HG02970 (cell line): ENCODE measurements around the gene CYP4Z1.
"Not testable (repeated sequence)": the region's sequence is repeated elsewhere in the genome, so short reads cannot be mapped to it uniquely, and the experiment has no call there.

Source experiments
- ATAC-seq: cut with Tn5 transposase; IDR thresholded peaks from one replicate; pipeline ENCODE4 v1.9.1; 2021; ENCODE audit warnings: mild to moderate bottlenecking, moderate library complexity, moderate number of reproducible peaks; ENCODE audit not compliant: unreplicated experiment, low FRiP score

CYP4Z1 gene, protein sequence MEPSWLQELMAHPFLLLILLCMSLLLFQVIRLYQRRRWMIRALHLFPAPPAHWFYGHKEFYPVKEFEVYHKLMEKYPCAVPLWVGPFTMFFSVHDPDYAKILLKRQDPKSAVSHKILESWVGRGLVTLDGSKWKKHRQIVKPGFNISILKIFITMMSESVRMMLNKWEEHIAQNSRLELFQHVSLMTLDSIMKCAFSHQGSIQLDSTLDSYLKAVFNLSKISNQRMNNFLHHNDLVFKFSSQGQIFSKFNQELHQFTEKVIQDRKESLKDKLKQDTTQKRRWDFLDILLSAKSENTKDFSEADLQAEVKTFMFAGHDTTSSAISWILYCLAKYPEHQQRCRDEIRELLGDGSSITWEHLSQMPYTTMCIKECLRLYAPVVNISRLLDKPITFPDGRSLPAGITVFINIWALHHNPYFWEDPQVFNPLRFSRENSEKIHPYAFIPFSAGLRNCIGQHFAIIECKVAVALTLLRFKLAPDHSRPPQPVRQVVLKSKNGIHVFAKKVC

GRCh38 chr1:47067097-47067594 is at the start of gene CYP4Z1:
TSS of gene CYP4Z1 (plus strand) at chr1:47067231. CDS start at chr1:47067491, 260 bp downstream.
- ATAC-seq = no peak

DNA sequence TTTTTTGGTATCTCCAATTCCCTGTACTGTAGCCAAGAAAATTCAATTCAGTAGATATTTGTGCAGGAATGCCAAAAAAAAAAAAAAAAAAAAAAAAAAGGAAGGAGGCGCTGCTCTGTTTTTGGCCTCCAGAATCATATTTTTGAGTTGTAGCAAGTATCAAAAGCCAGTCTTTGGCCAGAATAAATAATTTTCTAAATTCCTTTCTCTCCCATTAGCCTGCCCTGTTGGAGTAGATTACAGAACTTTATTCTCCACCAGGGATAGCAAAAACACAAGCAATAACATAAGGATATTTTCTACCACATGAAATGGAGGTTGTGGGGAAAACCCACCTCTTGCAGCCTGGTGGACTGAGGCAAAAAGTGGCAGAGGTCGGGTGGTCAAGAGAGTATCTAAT is 46.0 kb upstream of the CYP4Z1 start:
- no peak for ATAC-seq

GRCh38 chr1:47023268-47024140 is 43.5 kb upstream of the CYP4Z1 start, which contains the start of gene CYP4X1:
TSS of gene CYP4X1 (plus strand) at chr1:47023669. CDS start at chr1:47023818, 149 bp downstream.
- no peak for ATAC-seq

DNA sequence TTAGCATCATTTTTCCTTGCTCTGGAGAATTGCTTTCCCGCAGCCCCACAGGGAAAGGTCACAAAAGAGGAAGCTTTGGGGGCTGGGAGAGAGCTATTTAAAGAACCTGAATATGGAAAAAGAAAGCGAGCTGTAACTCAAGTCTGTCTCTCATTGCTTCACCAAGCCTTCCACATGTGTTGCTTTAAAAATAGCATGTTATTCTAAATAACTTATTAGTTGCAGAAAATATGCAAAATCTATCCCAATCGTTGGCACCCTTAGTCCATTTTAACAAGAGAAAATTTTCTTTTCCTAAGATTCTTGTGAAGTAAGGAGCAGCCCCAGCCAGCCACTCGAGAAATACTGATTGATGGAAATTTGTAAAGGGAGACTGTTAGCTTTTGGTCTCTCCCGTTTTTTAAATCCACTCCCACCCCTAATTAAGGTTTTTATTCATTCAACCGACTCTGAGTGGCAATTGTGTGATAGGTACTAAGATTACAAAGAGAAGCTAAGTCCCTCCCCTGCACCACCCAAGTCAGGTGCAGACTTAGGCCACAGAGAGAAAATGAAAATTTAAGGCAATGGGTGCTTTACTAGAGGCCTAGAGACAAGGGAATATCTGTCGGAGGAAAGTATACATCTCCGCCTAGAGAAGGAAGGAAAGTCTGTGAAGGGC is 42.8 kb upstream of the CYP4Z1 start:
- no peak for ATAC-seq

GRCh38 chr1:47030170-47030805 is 36.7 kb upstream of the CYP4Z1 start:
- ATAC-seq = no peak

- ATAC-seq = no peak
Observed at GRCh38 chr1:47031059-47031458, 36.0 kb upstream of the CYP4Z1 start.

DNA sequence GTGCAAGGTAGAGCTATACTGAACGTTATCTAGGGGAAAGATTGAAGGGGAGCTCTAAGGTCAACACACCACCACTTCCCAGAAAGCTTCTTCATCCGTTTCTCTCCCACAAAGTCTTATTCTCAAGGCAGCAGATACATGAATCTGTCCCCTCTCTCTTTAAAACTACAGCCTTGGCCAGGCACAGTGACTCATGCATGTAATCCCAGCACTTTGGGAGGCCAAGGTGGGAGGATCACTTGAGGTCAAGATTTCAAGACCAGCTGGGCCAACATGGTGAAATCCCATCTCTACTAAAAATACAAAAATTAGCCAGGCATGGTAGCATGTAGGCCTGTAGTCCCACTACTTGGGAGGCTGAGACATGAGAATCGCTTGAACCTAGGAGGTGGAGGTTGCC is 35.4 kb upstream of the CYP4Z1 start:
- no peak for ATAC-seq

GRCh38 chr1:47036764-47037163 is 30.3 kb upstream of the CYP4Z1 start:
- no peak for ATAC-seq

- ATAC-seq = no peak
Observed at GRCh38 chr1:47059376-47059775, 7.7 kb upstream of the CYP4Z1 start.

- not testable (repeated sequence) for ATAC-seq
Observed at GRCh38 chr1:47069080-47069479, 2.0 kb downstream of the CYP4Z1 start.

DNA sequence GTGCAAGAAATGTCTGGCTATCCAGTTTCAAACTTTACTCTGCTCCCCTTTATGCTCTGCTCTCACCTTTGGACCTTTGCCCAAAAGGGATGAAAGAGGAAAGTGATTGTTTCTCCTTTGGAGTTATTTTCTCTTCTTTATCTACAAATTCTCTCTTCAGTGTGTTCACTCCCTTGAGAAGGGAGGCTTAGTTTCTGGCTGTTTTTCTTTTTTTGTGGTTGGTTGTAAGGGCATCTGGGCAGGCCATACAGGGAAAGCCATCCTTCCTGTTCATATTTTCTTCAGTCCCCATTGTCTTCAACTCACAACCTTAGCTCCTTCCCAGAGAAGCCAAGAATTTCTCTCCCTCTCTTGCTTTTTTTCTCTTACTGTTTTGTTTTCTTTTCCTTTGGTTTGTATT is 2.5 kb downstream of the CYP4Z1 start:
- not testable (repeated sequence) for ATAC-seq

DNA sequence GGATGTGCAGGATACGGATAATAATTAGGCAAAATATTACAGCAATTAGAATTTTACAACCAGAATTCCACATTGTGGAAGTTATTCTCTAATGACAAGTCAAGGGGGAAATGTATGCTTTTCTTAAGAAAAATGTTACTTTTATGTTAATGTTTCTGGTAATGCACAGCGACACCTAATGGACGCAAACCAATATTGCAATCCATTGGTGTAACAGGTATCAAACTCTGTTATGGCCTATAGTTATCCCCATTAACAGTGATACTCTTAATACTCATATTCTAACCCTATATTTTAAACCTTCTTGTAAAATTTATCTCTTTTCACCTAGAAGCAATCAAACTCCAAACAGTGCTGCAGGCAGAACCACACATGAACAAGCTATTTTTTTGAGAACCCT is 22.3 kb downstream of the CYP4Z1 start:
- ATAC-seq = not testable (repeated sequence)

DNA sequence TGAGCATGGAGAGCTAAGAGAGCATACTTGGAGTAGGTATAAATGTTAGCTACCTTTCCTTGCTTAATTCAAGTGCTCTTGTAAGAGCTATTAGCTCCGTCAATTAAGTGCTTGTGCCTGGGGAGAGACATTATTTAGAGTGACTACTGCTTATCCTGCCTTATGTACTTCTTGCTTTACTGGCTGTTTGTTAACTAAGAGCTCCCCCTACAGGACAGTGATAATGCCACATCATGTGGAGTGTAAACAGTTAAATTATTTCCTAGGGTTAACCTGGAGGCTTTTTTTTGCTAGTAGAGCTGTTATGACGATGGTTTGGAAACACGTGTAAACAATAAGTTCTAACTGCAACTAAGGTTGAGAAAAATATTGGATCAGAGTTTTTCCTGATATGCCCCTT is 24.4 kb downstream of the CYP4Z1 start:
- ATAC-seq = not testable (repeated sequence)

DNA sequence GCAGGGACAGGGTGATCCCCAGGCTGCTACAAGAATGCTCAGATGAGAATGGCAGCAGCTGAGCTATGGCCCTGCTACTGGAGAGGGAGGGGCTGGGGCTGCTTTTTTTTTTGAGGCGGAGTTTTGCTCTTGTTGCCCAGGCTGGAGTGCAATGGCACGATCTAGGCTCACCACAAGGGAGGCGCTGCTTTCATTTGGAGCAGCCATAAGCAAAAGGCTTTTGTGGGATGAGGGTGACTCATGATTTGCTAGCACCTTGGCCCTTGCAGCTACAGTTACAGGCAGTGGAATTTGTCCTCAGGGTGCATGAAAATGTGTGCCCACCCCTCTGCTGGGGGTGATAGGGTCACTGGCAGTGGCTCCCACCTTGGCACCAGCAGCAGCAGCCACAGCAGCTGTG is 37.8 kb downstream of the CYP4Z1 start:
- ATAC-seq = no peak

DNA sequence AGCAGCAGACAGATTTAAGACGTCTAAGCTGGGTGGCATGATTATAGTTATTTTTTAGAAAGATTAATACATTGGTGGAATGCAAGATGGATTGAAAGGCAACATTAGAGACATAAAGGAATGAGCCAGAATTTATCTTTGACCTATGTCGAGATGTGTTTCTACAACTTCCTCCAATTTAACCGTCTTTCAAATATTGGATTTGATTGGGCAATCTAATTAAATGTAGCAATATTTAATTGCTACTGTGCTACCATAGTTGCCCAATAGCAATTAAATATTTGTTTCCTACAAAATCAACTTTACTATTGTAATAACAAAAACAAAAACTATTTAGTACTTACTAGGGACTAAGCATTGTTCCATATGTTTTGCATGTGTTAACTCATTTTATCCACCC is 39.8 kb downstream of the CYP4Z1 start:
- no peak for ATAC-seq

GRCh38 chr1:47107851-47108574 is 41.0 kb downstream of the CYP4Z1 start:
- not testable (repeated sequence) for ATAC-seq

- not testable (repeated sequence) for ATAC-seq
Observed at GRCh38 chr1:47109482-47109881, 42.5 kb downstream of the CYP4Z1 start.

DNA sequence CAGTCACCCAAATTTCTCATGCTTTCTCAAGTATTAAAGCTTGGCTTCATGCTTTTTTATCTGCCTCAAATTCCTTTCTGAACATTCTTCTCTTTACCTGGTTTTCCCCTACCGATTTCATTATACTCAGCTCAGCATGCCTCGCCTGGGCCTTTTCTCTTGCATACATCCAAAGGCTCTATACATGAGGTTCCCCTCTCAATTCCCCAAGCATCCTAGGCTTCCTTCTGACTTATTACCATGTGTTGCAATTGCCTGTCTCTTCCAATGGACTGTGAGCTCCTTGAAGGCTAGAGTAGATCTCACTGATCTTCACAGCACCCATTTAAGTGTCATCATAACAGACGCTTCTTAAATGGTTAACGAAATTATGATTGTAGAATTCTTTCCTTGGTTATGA is 46.1 kb downstream of the CYP4Z1 start:
- no peak for ATAC-seq

- ATAC-seq = not testable (repeated sequence)
Observed at GRCh38 chr1:47121039-47121438, 54.0 kb downstream of the CYP4Z1 start.
